Upper lobe of left lung (tissue), 4 donors: ENCODE results near the gene GATAD2A.

Experiments used
- POLR2A ChIP-seq, 4 donors: fragments of 450-650 bp; IDR thresholded peaks; one replicate each; pipeline ENCODE4 v1.5.1; 2016 to 2017; ENCODE audit warnings: antibody characterized with exemption in 4 of 4, mild to moderate bottlenecking in 2 of 4
- TF ChIP-seq, protein P1 (sequence below), 6 experiments: fragments of 450-650 bp in 4 of 6; fragments of 200-600 bp in 2 of 6; sonication (generic) in 2 of 6; IDR thresholded peaks; one replicate each; pipeline ENCODE4 v1.5.1; 2016 to 2019; ENCODE audit warnings: antibody characterized with exemption in 6 of 6

- TF ChIP-seq, protein P1, sequence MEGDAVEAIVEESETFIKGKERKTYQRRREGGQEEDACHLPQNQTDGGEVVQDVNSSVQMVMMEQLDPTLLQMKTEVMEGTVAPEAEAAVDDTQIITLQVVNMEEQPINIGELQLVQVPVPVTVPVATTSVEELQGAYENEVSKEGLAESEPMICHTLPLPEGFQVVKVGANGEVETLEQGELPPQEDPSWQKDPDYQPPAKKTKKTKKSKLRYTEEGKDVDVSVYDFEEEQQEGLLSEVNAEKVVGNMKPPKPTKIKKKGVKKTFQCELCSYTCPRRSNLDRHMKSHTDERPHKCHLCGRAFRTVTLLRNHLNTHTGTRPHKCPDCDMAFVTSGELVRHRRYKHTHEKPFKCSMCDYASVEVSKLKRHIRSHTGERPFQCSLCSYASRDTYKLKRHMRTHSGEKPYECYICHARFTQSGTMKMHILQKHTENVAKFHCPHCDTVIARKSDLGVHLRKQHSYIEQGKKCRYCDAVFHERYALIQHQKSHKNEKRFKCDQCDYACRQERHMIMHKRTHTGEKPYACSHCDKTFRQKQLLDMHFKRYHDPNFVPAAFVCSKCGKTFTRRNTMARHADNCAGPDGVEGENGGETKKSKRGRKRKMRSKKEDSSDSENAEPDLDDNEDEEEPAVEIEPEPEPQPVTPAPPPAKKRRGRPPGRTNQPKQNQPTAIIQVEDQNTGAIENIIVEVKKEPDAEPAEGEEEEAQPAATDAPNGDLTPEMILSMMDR (IDR thresholded peaks at IDR 0.05): no peak
- no peak for TF ChIP-seq POLR2A (IDR thresholded peaks at IDR 0.05)
Measured at GRCh38 chr19:19464339-19465098, 59.0 kb downstream of the GATAD2A start.
